ENCODE results near the gene DDAH1. TPM values are rescaled to one million over a fixed set of nuclear protein-coding genes. Genes with fewer than 3 reads are reported as not detected.
A peak's percentile ranks its signal among the peaks of the same experiment; 100 is the strongest.

The DDAH1 gene
- total RNA-seq, 1 donor from 2014 or later = 50.9 TPM

DNA sequence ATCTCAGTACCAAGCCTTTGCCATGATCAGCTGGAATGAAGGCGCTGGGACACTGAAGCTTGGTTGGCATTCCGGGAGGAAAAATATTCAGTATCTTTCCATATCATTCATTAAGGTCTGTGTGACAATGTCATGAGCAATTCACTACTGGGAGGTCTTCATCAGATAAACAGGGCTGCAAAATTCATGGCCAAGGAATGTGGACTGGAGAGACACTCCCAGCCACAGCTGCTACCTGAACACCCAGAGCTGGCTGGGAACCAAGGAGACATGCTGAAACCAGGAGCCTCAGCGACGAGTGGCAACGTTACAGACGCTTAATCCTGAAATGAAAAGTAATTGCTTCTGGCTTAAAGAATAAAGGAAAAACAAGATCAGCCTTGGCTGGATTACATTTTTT, 30.6 kb upstream of the DDAH1 start:
- no peak overlapping the region for H3K4me3 ChIP-seq (ENCODE audit: low read depth, low read length)
- DNase-seq (ENCODE audit: low read depth) = no peak
- TF ChIP-seq, protein P1, sequence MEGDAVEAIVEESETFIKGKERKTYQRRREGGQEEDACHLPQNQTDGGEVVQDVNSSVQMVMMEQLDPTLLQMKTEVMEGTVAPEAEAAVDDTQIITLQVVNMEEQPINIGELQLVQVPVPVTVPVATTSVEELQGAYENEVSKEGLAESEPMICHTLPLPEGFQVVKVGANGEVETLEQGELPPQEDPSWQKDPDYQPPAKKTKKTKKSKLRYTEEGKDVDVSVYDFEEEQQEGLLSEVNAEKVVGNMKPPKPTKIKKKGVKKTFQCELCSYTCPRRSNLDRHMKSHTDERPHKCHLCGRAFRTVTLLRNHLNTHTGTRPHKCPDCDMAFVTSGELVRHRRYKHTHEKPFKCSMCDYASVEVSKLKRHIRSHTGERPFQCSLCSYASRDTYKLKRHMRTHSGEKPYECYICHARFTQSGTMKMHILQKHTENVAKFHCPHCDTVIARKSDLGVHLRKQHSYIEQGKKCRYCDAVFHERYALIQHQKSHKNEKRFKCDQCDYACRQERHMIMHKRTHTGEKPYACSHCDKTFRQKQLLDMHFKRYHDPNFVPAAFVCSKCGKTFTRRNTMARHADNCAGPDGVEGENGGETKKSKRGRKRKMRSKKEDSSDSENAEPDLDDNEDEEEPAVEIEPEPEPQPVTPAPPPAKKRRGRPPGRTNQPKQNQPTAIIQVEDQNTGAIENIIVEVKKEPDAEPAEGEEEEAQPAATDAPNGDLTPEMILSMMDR (conservative IDR thresholded peaks at IDR 0.05; ENCODE audit: low read depth, low read length) = no peak

GRCh38 chr1:85494904-85495266, 29.9 kb upstream of the DDAH1 start:
- no peak for DNase-seq (ENCODE audit: low read depth)
- no peak overlapping the region for H3K4me3 ChIP-seq (ENCODE audit: low read depth, low read length)
- TF ChIP-seq, protein P1 (conservative IDR thresholded peaks at IDR 0.05; ENCODE audit: low read depth, low read length) = peak; percentile 35

DNA sequence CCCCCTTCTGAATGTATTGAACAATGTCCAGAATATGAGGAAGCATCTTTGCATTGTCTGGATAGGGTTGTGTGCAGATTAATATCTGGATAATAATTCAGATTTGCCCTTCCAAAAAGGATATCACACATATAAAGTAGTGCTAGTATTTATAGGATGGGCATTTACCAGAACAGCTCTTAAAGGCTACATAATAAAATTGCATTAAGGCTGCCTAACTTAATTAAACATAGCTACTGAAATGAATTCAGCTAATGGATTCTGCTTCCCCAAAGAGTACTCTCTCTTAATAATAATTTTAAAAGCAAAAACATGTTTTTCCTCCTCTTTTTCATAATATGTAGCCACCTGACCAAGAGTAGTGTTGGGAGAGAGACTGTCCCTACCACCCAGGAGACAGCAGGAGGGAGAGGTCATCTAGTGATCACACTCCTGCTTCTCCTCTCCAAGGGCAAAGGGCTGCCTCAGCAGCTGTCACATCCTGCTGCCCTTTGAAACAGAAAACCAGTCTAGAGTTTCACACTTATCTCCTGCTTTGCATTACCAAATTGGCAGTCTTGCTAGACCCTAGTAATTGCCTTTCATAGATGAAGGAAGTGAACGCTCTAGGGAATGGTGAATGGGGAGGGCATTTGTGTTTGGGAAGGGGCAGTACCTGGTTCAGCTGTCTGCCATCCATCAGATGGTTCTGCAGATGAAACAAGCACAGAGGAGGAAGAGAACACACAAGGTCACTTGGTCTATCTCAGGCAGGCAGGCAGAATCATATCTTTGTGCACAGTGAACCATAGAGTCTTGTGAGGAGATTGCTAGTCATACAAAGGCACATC, 29.3 kb upstream of the DDAH1 start:
- TF ChIP-seq, protein P1 (conservative IDR thresholded peaks at IDR 0.05; ENCODE audit: low read depth, low read length) = no peak
- DNase-seq (ENCODE audit: low read depth) = no peak
- H3K4me3 ChIP-seq (ENCODE audit: low read depth, low read length) = no peak overlapping the region

DNA sequence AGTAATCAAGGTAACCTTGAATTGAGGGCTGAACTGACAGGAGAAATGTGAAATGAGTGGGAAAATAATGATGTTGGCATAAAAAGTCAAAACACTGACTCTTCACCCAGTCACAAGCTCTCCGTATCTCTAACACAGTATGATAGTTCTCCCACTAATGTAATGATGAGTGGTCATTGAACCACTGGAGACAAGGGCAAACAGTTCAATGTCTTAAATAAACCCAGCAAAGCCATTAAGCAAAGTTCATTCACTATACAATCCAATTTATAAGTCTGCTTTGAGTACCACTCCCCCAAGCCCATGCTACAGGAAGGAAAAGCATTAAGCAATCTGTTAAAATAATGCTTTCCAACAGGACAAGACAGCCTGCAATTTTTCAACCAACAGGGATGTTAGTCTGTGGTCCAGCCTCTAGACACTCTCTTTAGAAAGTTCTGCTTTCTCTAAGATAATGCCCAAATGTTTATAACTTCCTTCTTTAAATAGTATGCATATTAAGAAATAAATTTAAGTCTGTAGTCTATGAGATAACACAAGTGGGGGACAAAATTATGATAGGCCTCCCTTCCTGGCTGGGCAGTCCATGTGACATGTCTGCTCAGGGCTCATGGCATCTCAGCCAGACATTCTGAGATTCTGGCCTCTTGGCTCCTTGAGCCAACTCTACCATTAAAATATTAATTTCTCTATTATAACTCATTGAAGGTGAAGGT, 25.5 kb upstream of the DDAH1 start:
- no peak for DNase-seq (ENCODE audit: low read depth)
- no peak overlapping the region for H3K4me3 ChIP-seq (ENCODE audit: low read depth, low read length)
- TF ChIP-seq, protein P1 (conservative IDR thresholded peaks at IDR 0.05; ENCODE audit: low read depth, low read length) = no peak

- no peak overlapping the region for H3K4me3 ChIP-seq (ENCODE audit: low read depth, low read length)
- TF ChIP-seq, protein P1 (conservative IDR thresholded peaks at IDR 0.05; ENCODE audit: low read depth, low read length) = no peak
- DNase-seq (ENCODE audit: low read depth) = no peak
Measured at GRCh38 chr1:85488126-85488525, 23.2 kb upstream of the DDAH1 start.

DNA sequence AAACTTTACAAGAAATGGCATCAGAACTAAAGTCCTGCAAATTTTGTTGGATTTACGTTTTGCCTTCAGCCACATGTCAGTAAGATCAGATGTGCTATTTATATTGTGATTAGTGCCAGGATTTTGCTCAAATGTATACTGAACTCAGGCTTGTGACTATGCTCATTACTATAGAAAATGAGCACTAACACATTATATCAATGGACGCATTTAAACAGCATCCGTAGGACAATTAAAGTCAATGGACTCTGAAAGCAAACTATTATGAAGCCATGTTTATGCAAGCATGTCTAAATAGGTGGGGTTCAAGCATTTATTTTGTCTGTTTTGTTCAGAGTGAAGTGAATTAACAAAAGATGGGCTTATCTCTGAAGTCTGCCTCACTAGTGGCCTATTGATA, 20.6 kb upstream of the DDAH1 start:
- DNase-seq (ENCODE audit: low read depth) = no peak
- no peak overlapping the region for H3K4me3 ChIP-seq (ENCODE audit: low read depth, low read length)

More for the DNA sequence above, 20.6 kb upstream of the DDAH1 start:
- TF ChIP-seq, protein P1 (conservative IDR thresholded peaks at IDR 0.05; ENCODE audit: low read depth, low read length) = no peak
